ENCODE data around the gene FEZ2. TPM values are rescaled to one million over a fixed set of nuclear protein-coding genes. Genes with fewer than 3 reads are reported as not detected.
A peak's percentile ranks its signal among the peaks of the same experiment; 100 is the strongest.

The FEZ2 gene
- total RNA-seq, 1 experiment from 2014 or later, result 57.5 TPM

DNA sequence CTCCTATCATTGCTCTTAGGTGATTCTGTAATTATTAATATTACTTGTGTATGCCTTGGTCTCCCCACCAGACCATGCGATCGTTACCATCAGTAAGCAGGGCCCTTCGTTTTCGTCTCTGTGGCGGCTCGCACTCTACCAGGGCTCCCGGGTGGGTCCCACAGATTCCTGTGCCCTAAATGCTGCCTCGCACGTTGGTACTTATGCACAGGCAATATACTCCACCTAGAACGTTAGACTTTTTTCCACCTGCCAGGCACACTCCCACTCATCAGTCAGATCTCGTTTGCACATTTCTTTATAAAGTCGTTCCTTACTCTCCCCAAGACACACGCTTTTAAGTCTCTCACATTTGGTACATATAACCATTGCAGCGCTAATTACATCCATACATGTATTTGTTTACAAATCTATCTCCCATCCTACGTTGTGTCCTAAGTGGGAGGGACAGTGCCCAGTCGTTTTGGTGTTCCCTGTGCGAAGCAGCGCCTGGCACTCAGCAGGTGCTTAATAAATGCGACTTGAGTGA, 901 bp downstream of the FEZ2 start:
- TSS peak; percentile 59 for BruUV-seq (replicated peaks)
- CTCF ChIA-PET, result no interaction called here
- Histone ChIP-seq H3K27me3 (replicated peaks; ENCODE audit: insufficient read depth, low read depth, low read length, poor library complexity) (no peaks in the 10 kb centered on the region), H3K36me3 (ENCODE audit: insufficient read depth, low read length, poor library complexity, severe bottlenecking) (no peaks in the 10 kb centered on the region), H3K4me1 (ENCODE audit: insufficient read depth, low read length, poor library complexity, severe bottlenecking) (peaks cover 7% of the 10 kb centered on the region), H3K9me3 (ENCODE audit: low read depth, low read length, poor library complexity, severe bottlenecking) (no peaks in the 10 kb centered on the region), H3K4me3 (ENCODE audit: low read depth, low read length, poor library complexity, severe bottlenecking) (peak overlapping the region; percentile 83), H3K27ac (ENCODE audit: low read depth, low read length, poor library complexity, severe bottlenecking) (peak overlapping the region; percentile 77)
- intact Hi-C loops (cut with micrococcal nuclease; ENCODE audit: unreplicated experiment), result no loop called here
- TF ChIP-seq EZH2 (IDR thresholded peaks at IDR 0.05; ENCODE audit: borderline replicate concordance, low read depth, low read length, poor library complexity, severe bottlenecking), result no peak
- TF ChIP-seq, protein P1, sequence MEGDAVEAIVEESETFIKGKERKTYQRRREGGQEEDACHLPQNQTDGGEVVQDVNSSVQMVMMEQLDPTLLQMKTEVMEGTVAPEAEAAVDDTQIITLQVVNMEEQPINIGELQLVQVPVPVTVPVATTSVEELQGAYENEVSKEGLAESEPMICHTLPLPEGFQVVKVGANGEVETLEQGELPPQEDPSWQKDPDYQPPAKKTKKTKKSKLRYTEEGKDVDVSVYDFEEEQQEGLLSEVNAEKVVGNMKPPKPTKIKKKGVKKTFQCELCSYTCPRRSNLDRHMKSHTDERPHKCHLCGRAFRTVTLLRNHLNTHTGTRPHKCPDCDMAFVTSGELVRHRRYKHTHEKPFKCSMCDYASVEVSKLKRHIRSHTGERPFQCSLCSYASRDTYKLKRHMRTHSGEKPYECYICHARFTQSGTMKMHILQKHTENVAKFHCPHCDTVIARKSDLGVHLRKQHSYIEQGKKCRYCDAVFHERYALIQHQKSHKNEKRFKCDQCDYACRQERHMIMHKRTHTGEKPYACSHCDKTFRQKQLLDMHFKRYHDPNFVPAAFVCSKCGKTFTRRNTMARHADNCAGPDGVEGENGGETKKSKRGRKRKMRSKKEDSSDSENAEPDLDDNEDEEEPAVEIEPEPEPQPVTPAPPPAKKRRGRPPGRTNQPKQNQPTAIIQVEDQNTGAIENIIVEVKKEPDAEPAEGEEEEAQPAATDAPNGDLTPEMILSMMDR (conservative IDR thresholded peaks at IDR 0.05; ENCODE audit: low read depth, low read length), result no peak
- POLR2A ChIA-PET (ENCODE audit: low non-redundant PET), result no interaction called here
- no peak for DNase-seq (ENCODE audit: low spot score)

- BruUV-seq (replicated peaks), result no TSS peak
- no peak for DNase-seq (ENCODE audit: low spot score)
- no peaks in the 10 kb centered on the region for H3K9me3 ChIP-seq (ENCODE audit: low read depth, low read length, poor library complexity, severe bottlenecking)
- no peaks in the 10 kb centered on the region for H3K27me3 ChIP-seq (replicated peaks; ENCODE audit: insufficient read depth, low read depth, low read length, poor library complexity)
- H3K36me3 ChIP-seq (ENCODE audit: insufficient read depth, low read length, poor library complexity, severe bottlenecking), result no peaks in the 10 kb centered on the region
- POLR2A ChIA-PET (ENCODE audit: low non-redundant PET), result no interaction called here
- TF ChIP-seq, protein P1 (conservative IDR thresholded peaks at IDR 0.05; ENCODE audit: low read depth, low read length), result no peak
- no peak for TF ChIP-seq EZH2 (IDR thresholded peaks at IDR 0.05; ENCODE audit: borderline replicate concordance, low read depth, low read length, poor library complexity, severe bottlenecking)
- H3K27ac ChIP-seq (ENCODE audit: low read depth, low read length, poor library complexity, severe bottlenecking), result no peak overlapping the region
- CTCF ChIA-PET, result no interaction called here
- intact Hi-C loops (cut with micrococcal nuclease; ENCODE audit: unreplicated experiment), result no loop called here
- H3K4me3 ChIP-seq (ENCODE audit: low read depth, low read length, poor library complexity, severe bottlenecking), result peak overlapping the region; percentile 83
- H3K4me1 ChIP-seq (ENCODE audit: insufficient read depth, low read length, poor library complexity, severe bottlenecking), result peaks cover 7% of the 10 kb centered on the region
Observed at GRCh38 chr2:36596397-36596796, 1.6 kb downstream of the FEZ2 start.

DNA sequence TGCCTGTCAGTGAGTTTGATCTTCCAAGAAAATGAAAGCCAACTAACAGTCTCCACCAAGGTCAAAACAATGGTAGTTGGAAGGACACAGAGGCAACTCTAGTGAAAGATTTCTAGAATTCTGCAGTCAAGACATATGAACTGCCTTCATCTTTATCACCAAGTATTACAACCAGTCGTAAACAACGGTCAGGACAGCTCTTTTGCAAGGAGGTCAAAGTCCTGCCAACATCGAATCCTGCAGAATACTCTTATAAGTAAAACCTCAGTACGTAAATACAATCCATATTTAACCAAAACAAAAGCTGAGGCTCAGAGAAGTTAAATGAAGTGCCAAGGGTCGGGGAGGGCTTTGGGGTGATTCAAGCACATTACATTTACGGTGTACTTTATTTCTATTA, 3.1 kb downstream of the FEZ2 start:
- TF ChIP-seq, protein P1 (conservative IDR thresholded peaks at IDR 0.05; ENCODE audit: low read depth, low read length), result no peak
- Histone ChIP-seq H3K4me1 (ENCODE audit: insufficient read depth, low read length, poor library complexity, severe bottlenecking) (peaks cover 7% of the 10 kb centered on the region), H3K27ac (ENCODE audit: low read depth, low read length, poor library complexity, severe bottlenecking) (no peak overlapping the region), H3K4me3 (ENCODE audit: low read depth, low read length, poor library complexity, severe bottlenecking) (no peak overlapping the region), H3K36me3 (ENCODE audit: insufficient read depth, low read length, poor library complexity, severe bottlenecking) (no peaks in the 10 kb centered on the region), H3K27me3 (replicated peaks; ENCODE audit: insufficient read depth, low read depth, low read length, poor library complexity) (no peaks in the 10 kb centered on the region), H3K9me3 (ENCODE audit: low read depth, low read length, poor library complexity, severe bottlenecking) (no peaks in the 10 kb centered on the region)
- no TSS peak for BruUV-seq (replicated peaks)
- ChIA-PET POLR2A (ENCODE audit: low non-redundant PET) (no interaction called here), CTCF (no interaction called here)
- intact Hi-C loops (cut with micrococcal nuclease; ENCODE audit: unreplicated experiment), result no loop called here
- no peak for DNase-seq (ENCODE audit: low spot score)

Data from A673 (cell line).